GM18502 (cell line): ENCODE data around the gene METTL6.
"Not testable (repeated sequence)": the region's sequence is repeated elsewhere in the genome, so short reads cannot be mapped to it uniquely, and the experiment has no call there.

Experiments
- ATAC-seq: cut with Tn5 transposase; IDR thresholded peaks from one replicate; pipeline ENCODE4 v1.9.1; 2021; ENCODE audit warnings: mild to moderate bottlenecking; ENCODE audit not compliant: unreplicated experiment, poor library complexity

Gene METTL6

GRCh38 chr3:15405448-15406050 is 21.8 kb downstream of the METTL6 start:
- no peak for ATAC-seq

GRCh38 chr3:15404767-15405166 is 22.6 kb downstream of the METTL6 start:
- ATAC-seq, result no peak

- no peak for ATAC-seq
Observed at GRCh38 chr3:15403965-15404364, 23.4 kb downstream of the METTL6 start.

GRCh38 chr3:15403495-15403894 is 23.8 kb downstream of the METTL6 start:
- ATAC-seq, result no peak

GRCh38 chr3:15401936-15402335 is 25.4 kb downstream of the METTL6 start:
- no peak for ATAC-seq

- ATAC-seq, result no peak
Observed at GRCh38 chr3:15399970-15400369, 27.4 kb downstream of the METTL6 start.

- ATAC-seq, result not testable (repeated sequence)
Observed at GRCh38 chr3:15398731-15399133, 28.6 kb downstream of the METTL6 start.

GRCh38 chr3:15393252-15393651 is 34.1 kb downstream of the METTL6 start:
- not testable (repeated sequence) for ATAC-seq

- ATAC-seq, result no peak
Observed at GRCh38 chr3:15391007-15391406, 36.3 kb downstream of the METTL6 start.

- ATAC-seq, result no peak
Observed at GRCh38 chr3:15390460-15390859, 36.9 kb downstream of the METTL6 start.

GRCh38 chr3:15388335-15388734 is 39.0 kb downstream of the METTL6 start:
- not testable (repeated sequence) for ATAC-seq

- no peak for ATAC-seq
Observed at GRCh38 chr3:15387735-15388134, 39.6 kb downstream of the METTL6 start.

GRCh38 chr3:15387171-15387581 is 40.2 kb downstream of the METTL6 start:
- no peak for ATAC-seq

GRCh38 chr3:15386654-15386955 is 40.7 kb downstream of the METTL6 start:
- ATAC-seq, result not testable (repeated sequence)

- ATAC-seq, result no peak
Observed at GRCh38 chr3:15385901-15386653, 41.3 kb downstream of the METTL6 start.

GRCh38 chr3:15385238-15385695 is 42.1 kb downstream of the METTL6 start:
- ATAC-seq, result peak; percentile 18

- ATAC-seq, result peak; percentile 84
Observed at GRCh38 chr3:15384510-15385237, 42.7 kb downstream of the METTL6 start.

- ATAC-seq, result no peak
Observed at GRCh38 chr3:15382405-15382923, 44.9 kb downstream of the METTL6 start.

- no peak for ATAC-seq
Observed at GRCh38 chr3:15380980-15381890, 46.1 kb downstream of the METTL6 start.
